Endothelial cell of umbilical vein (primary cell): Measurements from ENCODE around the gene MTCL1.

Source experiments
- CTCF ChIP-seq, 2 donors: IDR thresholded peaks; 1 replicate in 1 of 2; 2 replicates in 1 of 2; pipeline ENCODE4 v1.5.1; 2011; ENCODE audit warnings: low read length in 2 of 2, mild to moderate bottlenecking in 2 of 2, moderate library complexity in 2 of 2, control low read depth in 1 of 2, inconsistent platforms in 1 of 2, low read depth in 1 of 2; ENCODE audit not compliant: insufficient read depth in 1 of 2; ENCODE audit errors: extremely low read depth in 1 of 2
- EZH2 ChIP-seq: IDR thresholded peaks from 2 replicates; pipeline ENCODE4 v1.6.1; 2012; ENCODE audit warnings: borderline replicate concordance, low read depth, mild to moderate bottlenecking, moderate library complexity, low read length, inconsistent platforms; ENCODE audit not compliant: severe bottlenecking
- FOS ChIP-seq: IDR thresholded peaks from 2 replicates; pipeline ENCODE4 v1.6.1; 2011; ENCODE audit warnings: mild to moderate bottlenecking, low read length, moderate library complexity, borderline replicate concordance; ENCODE audit not compliant: insufficient read depth
- POLR2A ChIP-seq: IDR thresholded peaks from 2 replicates; pipeline ENCODE4 v1.6.1; 2012; ENCODE audit warnings: low read depth, mild to moderate bottlenecking, control low read depth, low read length

- TF ChIP-seq EZH2 (no peak), CTCF (IDR thresholded peaks at IDR 0.05; ENCODE audit: extremely low read depth in 1 of 2, insufficient read depth in 1 of 2, low read depth in 1 of 2, low read length in 2 of 2) (no peak), FOS (no peak), POLR2A (no peak)
Measured at GRCh38 chr18:8658858-8659485, 46.4 kb upstream of the MTCL1 start.
